Peyer's patch (tissue), 4 donors: ENCODE measurements around the gene CLCNKA.

Source experiments
- CTCF ChIP-seq, 6 experiments: fragments of 450-650 bp in 4 of 6; fragments of 200-600 bp in 2 of 6; sonication (generic) in 1 of 6; IDR thresholded peaks; one replicate each; pipeline ENCODE4 v1.5.1; 2017 to 2019; ENCODE audit warnings: antibody characterized with exemption in 6 of 6, mild to moderate bottlenecking in 3 of 6, moderate library complexity in 1 of 6
- POLR2A ChIP-seq, 2 donors: fragments of 450-650 bp; IDR thresholded peaks; one replicate each; pipeline ENCODE4 v1.5.1; 2017; ENCODE audit warnings: antibody characterized with exemption in 2 of 2, mild to moderate bottlenecking in 2 of 2, moderate library complexity in 2 of 2

- no peak for TF ChIP-seq POLR2A (IDR thresholded peaks at IDR 0.05)
- no peak for TF ChIP-seq CTCF (IDR thresholded peaks at IDR 0.05)
These were observed 29.2 kb downstream of the CLCNKA start for GRCh38 chr1:16051039-16051438.
